HG03095 (cell line): ENCODE measurements around the gene KLHL7.
A peak's percentile ranks its signal among the peaks of the same experiment; 100 is the strongest.
"Not testable (repeated sequence)": the region's sequence is repeated elsewhere in the genome, so short reads cannot be mapped to it uniquely, and the experiment has no call there.

Experiments used
- ATAC-seq: cut with Tn5 transposase; IDR thresholded peaks from one replicate; pipeline ENCODE4 v1.9.1; 2021; ENCODE audit warnings: moderate library complexity; ENCODE audit not compliant: unreplicated experiment

The KLHL7 gene

GRCh38 chr7:23168111-23168885, 62.7 kb downstream of the KLHL7 start:
- no peak for ATAC-seq

GRCh38 chr7:23175938-23176337, 70.4 kb downstream of the KLHL7 start:
- no peak for ATAC-seq

- peak; percentile 98 for ATAC-seq
Measured at GRCh38 chr7:23181684-23182553, 76.3 kb downstream of the KLHL7 start, which contains the start of gene NUP42. Gene NUP42 (plus strand): TSS chr7:23182048. CDS start chr7:23182086, 38 bp downstream.

GRCh38 chr7:23183279-23184012, 77.9 kb downstream of the KLHL7 start:
- no peak for ATAC-seq

GRCh38 chr7:23184291-23184690, 78.7 kb downstream of the KLHL7 start:
- ATAC-seq: no peak

DNA sequence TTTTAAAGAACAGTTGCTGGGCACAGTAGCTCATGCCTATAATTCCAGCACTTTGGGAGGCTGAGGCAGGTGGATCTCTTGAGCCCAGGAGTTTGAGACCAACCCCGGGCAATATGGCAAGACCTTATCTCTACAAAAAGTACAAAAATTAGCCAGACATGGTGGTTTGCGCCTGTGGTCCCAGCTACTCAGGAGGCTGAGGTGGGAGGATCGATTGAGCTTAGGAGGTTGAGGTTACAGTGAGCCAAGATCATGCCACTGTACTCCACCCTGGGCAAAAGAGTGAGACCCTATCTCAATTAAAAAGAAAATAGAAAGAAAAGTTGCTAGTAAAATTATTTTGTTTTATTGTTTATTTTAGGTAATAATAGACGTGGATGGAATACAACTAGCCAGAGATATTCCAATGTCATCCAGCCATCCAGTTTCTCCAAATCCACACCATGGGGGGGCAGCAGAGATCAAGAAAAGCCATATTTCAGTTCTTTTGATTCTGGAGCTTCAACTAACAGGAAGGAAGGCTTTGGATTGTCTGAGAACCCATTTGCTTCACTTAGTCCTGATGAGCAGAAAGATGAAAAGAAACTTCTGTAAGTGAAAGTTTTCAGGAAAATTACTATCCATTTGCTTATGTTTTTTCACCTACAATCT, 79.2 kb downstream of the KLHL7 start:
- no peak for ATAC-seq

GRCh38 chr7:23185980-23186379, 80.4 kb downstream of the KLHL7 start:
- ATAC-seq: no peak

GRCh38 chr7:23191022-23191421, 85.4 kb downstream of the KLHL7 start:
- ATAC-seq: no peak

DNA sequence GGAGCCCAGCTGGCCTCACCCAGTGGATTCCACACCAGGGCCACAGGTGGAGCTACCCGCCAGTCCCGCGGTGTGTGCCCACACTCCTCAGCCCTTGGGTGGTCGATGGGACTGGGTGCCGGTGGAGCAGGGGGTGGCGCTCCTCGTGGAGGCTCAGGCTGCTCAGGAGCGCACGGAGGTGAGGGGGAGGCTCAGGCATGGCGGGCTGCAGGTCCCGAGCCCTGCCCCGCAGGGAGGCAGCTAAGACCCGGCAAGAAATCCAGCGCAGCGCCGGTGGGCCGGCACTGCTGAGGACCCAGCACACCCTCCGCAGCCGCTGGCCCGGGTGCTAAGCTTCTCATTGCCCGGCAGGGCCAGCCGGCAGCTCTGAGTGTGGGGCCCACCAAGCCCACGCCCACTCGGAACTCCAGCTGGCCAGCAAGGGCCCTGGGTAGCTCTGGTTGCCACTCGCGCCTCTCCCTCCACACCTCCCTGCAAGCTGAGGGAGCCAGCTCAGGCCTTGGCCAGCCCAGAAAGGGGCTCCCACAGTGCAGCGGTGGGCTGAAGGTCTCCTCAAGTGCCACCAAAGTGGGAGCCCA, 88.2 kb downstream of the KLHL7 start:
- ATAC-seq: not testable (repeated sequence)

- ATAC-seq: no peak
Measured at GRCh38 chr7:23196306-23196705, 90.7 kb downstream of the KLHL7 start.

GRCh38 chr7:23197745-23198144, 92.2 kb downstream of the KLHL7 start:
- not testable (repeated sequence) for ATAC-seq

DNA sequence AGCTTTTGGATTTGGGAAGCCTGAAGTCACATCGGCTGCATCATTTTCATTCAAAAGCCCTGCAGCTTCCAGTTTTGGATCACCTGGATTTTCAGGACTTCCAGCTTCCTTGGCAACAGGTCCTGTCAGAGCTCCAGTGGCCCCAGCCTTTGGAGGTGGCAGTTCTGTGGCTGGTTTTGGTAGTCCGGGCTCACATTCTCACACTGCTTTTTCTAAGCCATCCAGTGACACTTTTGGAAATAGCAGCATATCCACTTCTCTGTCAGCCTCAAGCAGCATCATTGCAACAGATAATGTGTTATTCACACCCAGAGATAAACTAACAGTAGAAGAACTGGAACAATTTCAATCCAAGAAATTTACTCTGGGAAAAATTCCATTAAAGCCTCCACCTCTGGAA, 94.7 kb downstream of the KLHL7 start:
- ATAC-seq: no peak

DNA sequence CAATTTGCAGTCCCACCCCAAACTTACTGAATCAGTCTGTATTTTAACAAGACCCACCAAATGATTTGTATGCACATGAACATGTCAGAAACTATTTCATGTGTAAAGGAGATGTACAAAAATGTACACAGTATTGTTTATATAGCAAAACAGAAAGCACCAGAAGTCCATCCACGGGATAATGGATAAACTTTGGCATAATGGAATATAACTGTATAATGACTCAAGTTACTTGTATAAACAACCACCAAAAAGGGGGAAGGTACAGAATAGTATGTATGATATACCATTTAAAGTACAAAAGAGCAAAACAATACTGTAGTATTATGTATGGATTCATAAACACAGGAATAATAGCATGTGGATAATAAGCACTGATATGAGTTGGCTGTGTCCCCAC, 98.7 kb downstream of the KLHL7 start:
- no peak for ATAC-seq

- no peak for ATAC-seq
Measured at GRCh38 chr7:23205577-23205908, 100.0 kb downstream of the KLHL7 start.

DNA sequence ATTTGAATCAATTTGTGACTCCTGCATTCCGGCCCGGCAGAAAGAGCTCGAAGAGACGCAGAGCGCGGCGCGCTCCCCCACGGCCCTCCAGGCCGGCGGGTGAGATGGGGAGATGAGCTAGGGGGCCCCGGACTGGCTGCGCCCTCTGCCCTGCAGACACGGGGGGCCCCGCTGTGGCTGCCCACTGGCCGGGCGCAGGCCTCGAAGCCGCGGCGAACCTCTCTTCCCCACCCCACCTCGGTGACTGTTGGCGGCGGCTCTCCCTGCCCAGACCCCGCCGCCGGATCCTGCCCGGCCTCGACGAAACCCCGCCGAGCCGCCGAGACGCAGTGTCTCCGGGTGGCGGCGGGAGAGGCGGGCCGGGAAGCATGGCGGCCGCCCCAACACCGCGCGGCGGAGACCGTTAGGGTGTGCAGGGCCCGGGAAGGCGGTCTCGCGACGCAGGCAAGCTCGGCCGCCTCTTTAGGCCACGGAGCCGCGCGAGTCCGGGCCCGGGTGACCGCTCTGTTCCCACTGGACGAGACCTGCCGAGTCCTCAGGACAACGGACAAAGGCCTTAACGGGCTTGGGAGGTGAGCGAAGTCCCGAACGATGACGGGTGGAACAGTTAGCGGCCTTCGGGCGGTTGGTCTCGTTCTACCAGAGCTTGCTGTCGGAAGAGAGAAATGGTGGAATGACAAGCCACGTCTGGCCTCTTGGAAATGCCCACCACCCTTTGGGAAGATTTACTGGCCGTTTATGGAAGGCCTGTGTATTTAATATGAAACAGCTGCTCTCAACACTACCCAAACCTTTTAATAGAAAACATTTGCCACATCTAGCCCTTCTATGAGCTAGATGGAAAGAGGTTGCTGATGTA, 100.6 kb downstream of the KLHL7 start:
- peak; percentile 60 for ATAC-seq

- no peak for ATAC-seq
Measured at GRCh38 chr7:23207021-23207420, 101.4 kb downstream of the KLHL7 start.

GRCh38 chr7:23207884-23208283, 102.3 kb downstream of the KLHL7 start:
- no peak for ATAC-seq

- ATAC-seq: no peak
Measured at GRCh38 chr7:23208316-23208715, 102.7 kb downstream of the KLHL7 start.

- ATAC-seq: no peak
Measured at GRCh38 chr7:23210506-23210905, 104.9 kb downstream of the KLHL7 start.

- no peak for ATAC-seq
Measured at GRCh38 chr7:23211589-23211988, 106.0 kb downstream of the KLHL7 start.
